ENCODE measurements around the gene BSG. TPM values are rescaled to one million over a fixed set of nuclear protein-coding genes. Genes with fewer than 3 reads are reported as not detected.

BSG gene
- total RNA-seq (199 and 246 TPM in 2 replicates), polyA plus RNA-seq (258 and 325 TPM in 2 replicates), polyA minus RNA-seq (ENCODE audit: low replicate concordance) (93.8 and 208 TPM in 2 replicates)
- 440 and 446 TPM in 2 replicates for polyA plus RNA-seq (2012)

GRCh38 chr19:572140-572742 lies at the start of gene BSG:
BSG (plus strand) TSS chr19:572596; CDS start chr19:572635, 39 bp downstream.
- H3K36me3 ChIP-seq (ENCODE audit: control insufficient read depth, insufficient read depth, low read length), result no peaks in the 10 kb centered on the region
- H3K27me3 ChIP-seq (ENCODE audit: control insufficient read depth, insufficient read depth, low read length), result no peaks in the 10 kb centered on the region
- peak within 1 kb of the TSS; percentile 81 for H3K27ac ChIP-seq (ENCODE audit: insufficient read depth, low read length)
- peak within 1 kb of the TSS; percentile 98 for H3K4me2 ChIP-seq (ENCODE audit: extremely low read depth, insufficient read depth, low read length)
- DNase-seq (ENCODE audit: low read depth in 2 of 2), result peak; percentile 95 to 97
- H2AFZ ChIP-seq (ENCODE audit: low read length), result peak within 1 kb of the TSS; percentile 67
- TF ChIP-seq CTCF (conservative IDR thresholded peaks at IDR 0.05 in 1 of 2, IDR thresholded peaks at IDR 0.05 in 1 of 2; ENCODE audit: low read depth in 1 of 2, low read length in 2 of 2) (no peak), EZH2 (IDR thresholded peaks at IDR 0.05; ENCODE audit: low read length, missing control alignments) (no peak)
- peaks cover 43% of the 10 kb centered on the region for H3K79me2 ChIP-seq (ENCODE audit: control insufficient read depth, insufficient read depth, low read length)
- H3K9ac ChIP-seq (ENCODE audit: insufficient read depth, low read length), result peak within 1 kb of the TSS; percentile 91
- H3K4me1 ChIP-seq (ENCODE audit: control insufficient read depth, extremely low read depth, insufficient read depth, low read length), result peaks cover 20% of the 10 kb centered on the region
- no peaks in the 10 kb centered on the region for H3K9me3 ChIP-seq (ENCODE audit: control insufficient read depth, insufficient read depth, low read depth, low read length)
- H3K4me3 ChIP-seq (replicated peaks in 1 of 4; ENCODE audit: control extremely low read depth in 1 of 4, insufficient read depth in 1 of 4, low read depth in 3 of 4, low read length in 4 of 4), result peak within 1 kb of the TSS; percentile 82 to 94 (median 89)
- no peaks in the 10 kb centered on the region for H4K20me1 ChIP-seq (ENCODE audit: control insufficient read depth, extremely low read depth, insufficient read depth, low read length)

DNA sequence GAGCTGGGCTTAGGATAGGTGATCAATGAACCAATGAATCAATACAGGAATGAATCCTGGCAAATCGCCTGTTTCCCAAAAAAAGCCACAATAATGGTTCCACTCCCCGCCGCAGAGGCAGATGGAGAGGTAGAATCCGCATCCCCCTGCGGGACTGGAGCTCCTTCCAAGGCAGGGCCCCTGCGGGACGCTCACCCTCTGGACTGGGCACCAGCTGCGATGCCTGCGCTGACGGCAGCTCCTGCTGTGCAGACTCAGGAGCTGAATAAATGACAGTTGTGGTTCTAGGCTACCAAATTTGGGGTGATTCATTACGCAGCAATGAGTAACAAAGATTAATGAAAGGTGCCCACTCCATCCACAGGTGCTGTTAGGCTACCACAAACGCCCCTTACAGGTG lies 49.7 kb upstream of the BSG start:
- no peaks in the 10 kb centered on the region for H4K20me1 ChIP-seq (ENCODE audit: control insufficient read depth, extremely low read depth, insufficient read depth, low read length)
- H2AFZ ChIP-seq (ENCODE audit: low read length), result no peak overlapping the region
- TF ChIP-seq EZH2 (IDR thresholded peaks at IDR 0.05; ENCODE audit: low read length, missing control alignments) (no peak), CTCF (conservative IDR thresholded peaks at IDR 0.05 in 1 of 2, IDR thresholded peaks at IDR 0.05 in 1 of 2; ENCODE audit: low read depth in 1 of 2, low read length in 2 of 2) (no peak)
- H3K36me3 ChIP-seq (ENCODE audit: control insufficient read depth, insufficient read depth, low read length), result no peaks in the 10 kb centered on the region
- H3K4me1 ChIP-seq (ENCODE audit: control insufficient read depth, extremely low read depth, insufficient read depth, low read length), result no peaks in the 10 kb centered on the region
- no peaks in the 10 kb centered on the region for H3K9me3 ChIP-seq (ENCODE audit: control insufficient read depth, insufficient read depth, low read depth, low read length)
- H3K9ac ChIP-seq (ENCODE audit: insufficient read depth, low read length), result no peak overlapping the region
- H3K4me3 ChIP-seq (replicated peaks in 1 of 4; ENCODE audit: control extremely low read depth in 1 of 4, insufficient read depth in 1 of 4, low read depth in 3 of 4, low read length in 4 of 4), result no peak overlapping the region
- DNase-seq (ENCODE audit: low read depth in 2 of 2), result no peak
- no peak overlapping the region for H3K27ac ChIP-seq (ENCODE audit: insufficient read depth, low read length)
- no peaks in the 10 kb centered on the region for H3K79me2 ChIP-seq (ENCODE audit: control insufficient read depth, insufficient read depth, low read length)
- no peaks in the 10 kb centered on the region for H3K27me3 ChIP-seq (ENCODE audit: control insufficient read depth, insufficient read depth, low read length)
- no peak overlapping the region for H3K4me2 ChIP-seq (ENCODE audit: extremely low read depth, insufficient read depth, low read length)

GRCh38 chr19:524062-524674 lies 48.2 kb upstream of the BSG start:
- peak overlapping the region; percentile 13 for H3K9ac ChIP-seq (ENCODE audit: insufficient read depth, low read length)
- no peak for TF ChIP-seq CTCF (conservative IDR thresholded peaks at IDR 0.05 in 1 of 2, IDR thresholded peaks at IDR 0.05 in 1 of 2; ENCODE audit: low read depth in 1 of 2, low read length in 2 of 2)
- no peak for TF ChIP-seq EZH2 (IDR thresholded peaks at IDR 0.05; ENCODE audit: low read length, missing control alignments)
- H3K36me3 ChIP-seq (ENCODE audit: control insufficient read depth, insufficient read depth, low read length), result no peaks in the 10 kb centered on the region
- H3K9me3 ChIP-seq (ENCODE audit: control insufficient read depth, insufficient read depth, low read depth, low read length), result no peaks in the 10 kb centered on the region
- peak overlapping the region; percentile 24 for H2AFZ ChIP-seq (ENCODE audit: low read length)
- no peak for DNase-seq (ENCODE audit: low read depth in 2 of 2)
- H4K20me1 ChIP-seq (ENCODE audit: control insufficient read depth, extremely low read depth, insufficient read depth, low read length), result no peaks in the 10 kb centered on the region
- H3K27ac ChIP-seq (ENCODE audit: insufficient read depth, low read length), result no peak overlapping the region
- H3K27me3 ChIP-seq (ENCODE audit: control insufficient read depth, insufficient read depth, low read length), result no peaks in the 10 kb centered on the region
- H3K4me1 ChIP-seq (ENCODE audit: control insufficient read depth, extremely low read depth, insufficient read depth, low read length), result no peaks in the 10 kb centered on the region
- H3K4me2 ChIP-seq (ENCODE audit: extremely low read depth, insufficient read depth, low read length), result no peak overlapping the region
- H3K79me2 ChIP-seq (ENCODE audit: control insufficient read depth, insufficient read depth, low read length), result no peaks in the 10 kb centered on the region
- no peak overlapping the region for H3K4me3 ChIP-seq (replicated peaks in 1 of 4; ENCODE audit: control extremely low read depth in 1 of 4, insufficient read depth in 1 of 4, low read depth in 3 of 4, low read length in 4 of 4)
